HG03558 (cell line): Measurements from ENCODE around the gene GRIK3.

Source experiments
- ATAC-seq: cut with Tn5 transposase; IDR thresholded peaks from one replicate; pipeline ENCODE4 v1.9.1; 2021; ENCODE audit warnings: moderate number of reproducible peaks; ENCODE audit not compliant: unreplicated experiment; ENCODE audit errors: extremely low read depth

Gene GRIK3

GRCh38 chr1:36755303-36756230 lies 278.7 kb downstream of the GRIK3 start:
- no peak for ATAC-seq

DNA sequence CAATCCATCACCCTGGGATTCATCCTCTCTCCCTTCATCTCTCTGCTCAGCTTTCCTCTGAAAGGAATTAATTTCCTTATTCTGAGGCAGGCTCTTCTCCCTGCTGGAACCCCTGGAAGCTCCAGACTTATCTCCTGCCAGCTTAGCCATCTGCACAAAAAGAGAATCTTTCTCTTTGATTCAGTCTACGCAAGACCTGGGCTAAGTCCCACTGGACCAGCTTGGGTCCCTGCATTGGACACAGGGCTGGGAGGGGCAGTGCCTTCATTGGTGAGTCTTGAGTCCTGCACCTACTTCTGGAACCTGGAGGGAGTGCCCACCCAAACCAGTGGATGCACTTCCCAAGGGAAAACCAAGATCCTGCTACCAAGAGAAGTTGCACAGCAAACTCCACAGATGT lies 279.9 kb downstream of the GRIK3 start:
- no peak for ATAC-seq

- ATAC-seq, result no peak
Observed at GRCh38 chr1:36753451-36753850, 280.9 kb downstream of the GRIK3 start.

GRCh38 chr1:36752891-36753361 lies 281.4 kb downstream of the GRIK3 start:
- ATAC-seq, result no peak

- ATAC-seq, result no peak
Observed at GRCh38 chr1:36752431-36752830, 281.9 kb downstream of the GRIK3 start.

DNA sequence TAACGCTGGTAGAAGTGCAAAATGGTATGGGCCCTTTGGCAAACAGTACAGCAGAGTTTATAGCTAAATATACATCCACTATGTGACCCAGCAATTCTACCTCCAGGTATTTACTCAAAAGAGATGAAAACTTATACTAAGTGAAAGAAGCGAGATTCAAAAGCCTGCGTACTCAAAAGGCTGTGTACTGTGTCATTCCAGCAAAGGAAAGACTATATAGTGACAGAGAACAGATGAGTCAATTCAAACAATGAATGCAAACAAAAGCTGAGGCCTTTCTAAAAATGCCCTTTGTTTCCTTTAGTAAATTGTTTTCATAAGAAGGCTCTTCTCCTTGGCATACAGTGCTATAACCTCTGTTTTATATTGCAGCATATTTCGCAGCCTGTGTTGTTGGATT lies 282.8 kb downstream of the GRIK3 start:
- ATAC-seq, result no peak

DNA sequence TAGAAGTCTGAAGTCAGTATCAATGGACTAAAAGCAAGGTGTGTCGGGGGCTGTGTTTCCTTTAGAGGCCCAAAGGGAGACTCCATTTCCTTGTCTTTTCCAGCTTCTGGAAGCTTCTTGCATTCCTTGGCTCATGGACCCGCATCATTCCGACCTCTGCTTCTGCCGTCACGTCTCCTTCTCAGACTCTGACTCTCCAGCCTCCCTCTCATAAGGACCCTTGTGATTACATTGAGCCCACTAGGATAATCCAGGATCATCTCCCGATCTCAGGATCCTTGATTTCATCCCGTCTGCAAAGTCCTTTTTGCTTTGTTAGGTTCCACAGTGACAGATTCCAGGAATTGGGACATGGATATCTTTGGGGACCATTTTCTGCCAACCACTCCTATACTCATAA lies 285.8 kb downstream of the GRIK3 start:
- no peak for ATAC-seq
